Measurements from ENCODE around the gene CRIP2.

DNA sequence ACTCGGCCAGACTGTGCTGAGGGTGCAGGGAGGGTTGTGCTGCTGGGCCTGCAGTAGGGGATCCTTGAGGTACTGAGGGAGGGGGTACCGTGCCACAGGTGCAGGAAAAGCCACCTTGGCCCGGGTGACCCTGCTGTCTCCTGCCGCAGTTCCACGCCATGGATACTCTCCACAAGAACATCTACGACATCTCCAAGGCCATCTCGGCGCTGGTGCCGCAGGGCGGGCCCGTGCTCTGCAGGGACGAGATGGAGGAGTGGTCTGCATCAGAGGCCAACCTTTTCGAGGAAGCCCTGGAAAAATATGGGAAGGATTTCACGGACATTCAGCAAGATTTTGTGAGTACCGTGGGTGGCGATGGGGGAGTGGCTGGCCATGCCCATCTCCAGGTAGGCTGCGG is 14.0 kb upstream of the CRIP2 start:
- TF ChIP-seq FOXM1 (IDR thresholded peaks at IDR 0.05; ENCODE audit: borderline replicate concordance) (no peak), PKNOX1 (IDR thresholded peaks at IDR 0.05) (no peak), NFRKB (IDR thresholded peaks at IDR 0.05) (no peak)

All from HEK293T (cell line).